KOPT-K1 (cell line): ENCODE results near the gene DLX1.

Experiments
- H3K27ac ChIP-seq: fragments of 200-600 bp; sonication (generic); 2 replicates; pipeline ENCODE4 v1.5.1; 2016; ENCODE audit warnings: antibody characterized with exemption, mild to moderate bottlenecking, low read depth, low read length; ENCODE audit not compliant: poor library complexity, severe bottlenecking
- H3K36me3 ChIP-seq: fragments of 200-600 bp; sonication (generic); 2 replicates; pipeline ENCODE4 v1.5.1; 2017; ENCODE audit warnings: antibody characterized with exemption, mild to moderate bottlenecking, low read length, moderate library complexity; ENCODE audit not compliant: insufficient read depth
- H3K9me3 ChIP-seq: fragments of 200-600 bp; sonication (generic); 2 replicates; pipeline ENCODE4 v1.5.1; 2017; ENCODE audit warnings: antibody characterized with exemption, low read length, mild to moderate bottlenecking; ENCODE audit not compliant: insufficient read depth, poor library complexity, severe bottlenecking

DLX1 gene

DNA sequence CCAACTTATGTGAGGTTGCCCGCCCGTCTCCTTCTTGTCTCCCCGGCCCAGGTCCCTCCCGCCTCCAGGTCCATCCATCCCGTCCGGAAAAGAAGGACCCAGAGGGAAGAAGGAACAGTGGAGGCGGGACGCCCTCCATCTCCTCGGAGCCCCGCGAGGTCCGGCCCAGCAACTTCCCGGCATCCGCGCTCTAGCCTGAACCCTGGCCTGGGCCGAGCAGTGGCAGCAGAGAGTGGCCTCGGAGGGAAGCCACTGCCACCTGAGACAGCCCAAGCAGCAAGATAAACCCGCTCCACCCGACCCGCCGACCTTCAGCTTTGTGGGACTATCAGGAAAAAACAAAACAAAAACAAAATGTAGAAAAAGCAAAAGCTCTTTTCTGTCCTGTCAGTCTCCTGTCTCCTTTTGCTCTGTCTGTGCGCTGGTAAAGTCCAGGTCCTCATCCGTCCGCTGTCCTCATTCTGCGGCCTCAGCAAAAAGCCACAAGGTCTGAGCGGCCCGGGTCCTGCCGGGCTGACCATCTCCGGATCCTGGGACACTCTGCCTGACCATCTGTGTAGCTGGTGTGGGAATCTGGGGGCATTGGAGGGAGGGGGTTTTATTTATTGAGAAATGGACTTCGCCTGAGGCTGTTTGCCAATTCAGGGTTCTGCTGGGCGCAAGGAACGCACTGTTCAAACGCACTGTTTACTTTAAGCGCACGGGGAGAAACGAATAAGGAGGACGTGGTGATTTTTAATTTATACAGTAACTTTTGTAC is 3.1 kb downstream of the DLX1 start:
- H3K36me3 ChIP-seq = no peaks in the 10 kb centered on the region
- H3K27ac ChIP-seq = no peak overlapping the region
- no peaks in the 10 kb centered on the region for H3K9me3 ChIP-seq

DNA sequence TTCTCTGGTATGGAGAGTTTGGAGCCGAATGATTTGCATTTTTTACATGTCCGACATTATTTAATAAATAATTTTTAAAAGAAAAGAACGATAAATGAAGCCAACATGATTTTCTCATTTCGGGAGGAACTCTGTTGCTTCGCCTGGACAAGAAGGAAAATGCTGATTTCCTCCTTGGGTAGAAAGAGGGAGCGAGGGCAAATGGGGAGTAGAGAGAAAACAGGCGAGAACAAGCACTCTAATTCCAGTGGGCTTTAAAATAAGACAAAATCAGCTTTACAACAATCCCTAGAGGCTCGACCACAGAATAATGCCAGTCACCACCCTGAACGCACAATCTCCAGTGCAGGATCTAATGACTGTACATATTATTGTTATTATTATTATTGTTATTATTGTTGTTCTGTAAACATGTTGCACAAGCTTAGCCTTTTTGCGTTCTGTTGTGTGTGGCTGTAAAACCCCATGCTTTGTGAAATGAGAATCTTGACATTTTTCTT is 3.7 kb downstream of the DLX1 start:
- no peaks in the 10 kb centered on the region for H3K36me3 ChIP-seq
- no peaks in the 10 kb centered on the region for H3K9me3 ChIP-seq
- H3K27ac ChIP-seq = no peak overlapping the region

DNA sequence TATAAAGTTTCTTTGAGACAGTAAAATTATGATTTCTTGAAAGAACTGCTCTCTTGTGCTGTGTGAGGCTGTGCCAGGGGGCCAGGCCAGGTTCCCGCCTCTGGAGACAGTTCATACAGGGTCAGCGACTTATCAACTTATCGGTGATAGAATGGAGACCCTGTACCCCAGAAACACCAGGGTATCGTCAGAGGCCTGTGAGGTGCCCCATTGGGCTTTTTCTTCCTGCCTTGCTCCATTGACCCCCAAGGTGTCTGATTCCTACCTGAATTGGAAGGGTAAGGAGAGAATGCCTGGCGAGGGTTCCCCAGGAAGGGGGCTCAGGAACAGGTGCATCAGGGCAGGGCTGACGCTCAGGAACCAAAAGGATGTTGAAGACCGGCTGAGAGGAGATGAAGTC is 4.3 kb downstream of the DLX1 start:
- H3K36me3 ChIP-seq = no peaks in the 10 kb centered on the region
- H3K9me3 ChIP-seq = no peaks in the 10 kb centered on the region
- H3K27ac ChIP-seq = no peak overlapping the region

DNA sequence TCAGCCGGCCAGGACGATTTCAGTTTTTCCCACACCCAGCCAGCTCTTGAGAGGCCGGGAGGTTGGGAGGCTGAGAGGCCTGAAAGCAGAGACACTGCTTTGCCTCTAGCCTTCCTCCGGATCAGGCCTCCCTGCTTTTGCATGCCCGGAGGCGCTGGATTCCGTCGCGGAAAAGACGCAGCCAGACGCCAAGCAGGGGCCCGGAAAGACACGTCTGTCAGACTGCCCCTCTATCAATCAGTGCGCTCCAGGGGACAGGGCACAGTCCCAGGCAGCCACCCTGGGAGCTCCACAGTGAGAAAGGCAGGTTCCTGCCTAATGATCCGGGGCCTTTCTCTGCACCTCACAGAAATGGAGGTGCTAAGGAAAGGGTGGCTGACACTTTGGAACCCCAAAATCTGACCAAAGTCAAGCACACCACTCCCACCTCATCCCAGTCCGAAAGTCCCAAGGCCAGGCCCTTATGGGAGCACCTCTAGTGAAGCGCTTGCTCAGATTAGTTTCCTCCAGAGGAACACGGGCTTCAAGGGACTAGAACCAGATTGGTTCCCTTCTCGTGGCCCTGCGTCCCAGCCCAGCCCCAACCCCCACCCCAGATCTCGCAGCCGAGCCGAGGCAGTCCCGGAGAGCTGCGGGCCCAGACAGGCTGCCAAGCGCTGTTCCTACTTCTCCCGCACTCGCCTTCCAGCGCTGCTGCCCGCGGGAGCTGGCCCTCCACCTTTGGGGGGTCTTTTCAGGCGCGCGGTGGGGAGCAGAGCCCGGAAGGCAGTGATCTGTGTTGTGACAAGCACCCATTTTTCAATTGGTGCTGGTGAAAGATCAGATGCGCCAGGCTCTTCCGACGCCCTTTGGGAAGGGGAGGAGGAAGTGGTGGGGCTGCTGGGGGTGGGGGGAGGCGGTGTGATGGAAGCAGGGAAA is 5.0 kb downstream of the DLX1 start:
- no peak overlapping the region for H3K27ac ChIP-seq
- H3K36me3 ChIP-seq = no peaks in the 10 kb centered on the region
- H3K9me3 ChIP-seq = no peaks in the 10 kb centered on the region

DNA sequence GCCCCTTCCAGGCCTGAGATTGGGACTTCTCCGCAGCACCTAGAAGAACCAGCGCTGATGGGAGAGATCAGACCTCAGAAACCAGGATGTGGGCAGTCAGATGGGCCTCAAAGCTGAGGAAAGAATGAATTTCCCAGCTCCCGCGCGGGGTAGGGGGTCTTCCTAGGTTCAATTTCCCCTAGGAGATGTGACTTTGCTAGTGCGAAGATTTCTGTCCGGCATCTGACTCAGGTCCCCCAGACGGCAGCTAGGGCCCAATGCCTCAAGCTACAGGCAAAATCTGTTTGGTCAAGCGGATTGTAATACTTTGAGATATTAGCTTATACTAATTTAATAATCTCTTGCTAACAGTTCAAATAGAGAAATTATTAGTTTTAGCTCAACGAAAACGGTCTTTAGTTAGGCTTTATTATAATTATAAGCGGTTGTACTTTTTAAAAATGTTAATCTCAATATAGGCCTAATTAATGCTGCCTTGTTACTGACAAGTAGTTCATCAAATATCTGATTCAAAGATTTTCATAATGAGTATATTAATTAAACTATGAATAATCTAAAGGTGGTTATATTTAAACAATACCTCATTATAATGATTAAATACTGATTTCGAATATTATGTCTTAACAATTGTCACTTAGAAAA is 5.8 kb downstream of the DLX1 start:
- no peaks in the 10 kb centered on the region for H3K36me3 ChIP-seq
- no peaks in the 10 kb centered on the region for H3K9me3 ChIP-seq
- no peak overlapping the region for H3K27ac ChIP-seq

DNA sequence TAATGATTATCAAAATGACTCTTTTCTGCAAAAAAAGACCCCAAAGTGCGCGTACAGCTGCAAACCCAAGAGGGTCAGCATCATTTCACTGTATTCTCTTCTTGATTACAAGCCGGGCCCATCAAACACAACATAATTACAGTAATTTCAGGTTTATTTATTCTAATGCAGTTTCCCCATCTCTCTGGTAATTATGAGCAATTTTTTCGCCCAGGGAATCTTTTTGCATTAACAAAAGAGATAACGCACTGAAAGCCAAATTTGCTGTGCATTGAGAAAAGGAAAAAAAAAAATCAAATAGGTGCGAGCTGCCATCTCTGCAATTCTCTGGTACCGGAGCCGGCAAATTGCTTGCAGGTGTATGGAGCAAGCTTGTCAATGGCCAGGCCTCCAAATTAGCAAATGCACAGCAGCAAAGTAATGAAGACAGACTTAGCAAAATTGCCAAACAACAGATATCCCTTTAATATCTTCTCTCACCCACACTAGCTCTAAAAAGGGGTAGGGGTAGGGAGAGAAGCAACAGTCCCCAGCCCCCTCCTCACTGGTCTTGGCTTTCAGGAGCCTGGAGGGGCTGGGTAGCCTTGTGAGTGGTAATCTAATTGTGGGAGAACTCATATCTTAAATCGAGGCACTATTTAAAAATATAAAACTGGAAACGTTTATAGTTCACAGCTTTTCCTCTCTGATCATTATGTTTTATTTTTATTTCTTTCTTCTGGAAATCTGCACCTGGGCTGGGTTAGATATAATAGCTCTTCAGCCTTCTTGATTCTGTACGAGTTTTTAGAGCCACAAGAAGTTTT is 6.7 kb downstream of the DLX1 start:
- Histone ChIP-seq H3K36me3 (no peaks in the 10 kb centered on the region), H3K9me3 (no peaks in the 10 kb centered on the region), H3K27ac (no peak overlapping the region)

DNA sequence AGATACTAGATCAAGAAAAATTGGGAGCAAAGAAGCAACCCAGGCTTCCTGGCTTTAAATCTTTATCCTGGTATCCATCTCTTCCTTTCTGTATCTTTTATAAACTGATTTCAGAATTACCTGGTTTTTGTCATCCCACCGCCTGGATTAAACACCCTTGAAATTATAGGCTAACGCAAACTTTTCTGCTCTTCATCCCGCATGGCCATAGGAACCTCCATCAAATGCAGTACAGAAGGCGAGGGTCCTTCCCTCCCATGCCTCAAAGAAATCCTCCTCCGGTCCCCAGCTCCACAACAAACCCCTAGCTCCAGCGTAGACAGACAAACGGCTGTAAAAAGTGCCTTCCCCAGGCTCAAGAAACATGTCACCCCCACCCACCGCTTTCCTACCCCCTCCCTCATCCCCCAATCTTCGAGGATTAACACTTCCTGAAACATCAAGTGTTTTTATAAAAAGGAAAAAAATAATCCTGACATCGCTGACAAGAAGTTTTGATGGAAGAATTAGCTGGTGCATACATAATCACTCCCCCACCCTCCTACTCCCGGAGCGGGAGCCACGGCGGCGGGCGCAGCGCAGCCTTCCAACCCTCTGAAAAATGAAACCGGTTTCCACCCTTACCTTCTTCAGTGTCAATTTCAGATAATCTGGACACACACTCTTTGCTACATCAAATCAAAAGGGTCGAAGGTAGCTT is 7.6 kb downstream of the DLX1 start:
- Histone ChIP-seq H3K36me3 (no peaks in the 10 kb centered on the region), H3K27ac (no peak overlapping the region), H3K9me3 (no peaks in the 10 kb centered on the region)

DNA sequence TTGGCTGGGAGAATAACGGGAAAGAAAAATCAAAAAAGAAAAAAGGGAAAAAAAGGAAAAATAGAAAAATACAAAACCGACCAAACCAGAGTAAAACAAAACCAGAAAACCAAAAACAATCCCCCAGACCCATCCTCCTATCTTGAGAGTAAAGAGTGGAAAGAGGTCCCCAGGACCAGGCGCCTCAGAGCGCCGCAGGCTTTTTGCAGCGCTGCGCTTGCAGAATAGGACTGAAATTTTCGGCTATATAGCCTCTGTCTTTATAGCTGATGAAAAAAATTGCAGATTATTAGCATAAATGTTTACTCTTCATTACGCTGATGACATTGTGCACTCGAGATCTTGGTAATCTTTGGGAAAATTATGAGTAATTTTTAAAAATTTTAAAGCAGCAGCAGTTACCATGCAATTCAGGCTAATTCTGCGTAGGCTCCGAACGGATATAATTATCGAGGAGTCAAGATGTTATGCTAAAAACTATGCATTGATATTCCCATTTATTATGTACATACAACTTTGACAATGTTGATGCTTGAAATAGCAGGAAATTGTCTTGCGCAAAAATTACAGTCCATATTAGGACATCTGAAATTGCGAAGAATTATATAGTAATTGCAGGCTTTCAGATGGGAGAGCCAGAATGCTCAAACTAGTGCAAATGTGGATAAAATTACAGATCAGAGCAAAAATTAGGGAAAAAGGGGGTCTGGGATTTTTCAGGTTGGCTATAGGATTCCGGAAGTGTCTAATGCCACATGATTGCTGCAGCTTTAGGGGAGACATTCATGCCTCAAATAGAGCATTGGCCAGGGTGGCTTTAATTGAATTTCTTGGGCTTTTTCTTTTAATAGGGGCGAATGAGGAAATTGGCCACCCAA is 8.3 kb downstream of the DLX1 start:
- no peaks in the 10 kb centered on the region for H3K9me3 ChIP-seq
- no peak overlapping the region for H3K27ac ChIP-seq
- H3K36me3 ChIP-seq = no peaks in the 10 kb centered on the region

DNA sequence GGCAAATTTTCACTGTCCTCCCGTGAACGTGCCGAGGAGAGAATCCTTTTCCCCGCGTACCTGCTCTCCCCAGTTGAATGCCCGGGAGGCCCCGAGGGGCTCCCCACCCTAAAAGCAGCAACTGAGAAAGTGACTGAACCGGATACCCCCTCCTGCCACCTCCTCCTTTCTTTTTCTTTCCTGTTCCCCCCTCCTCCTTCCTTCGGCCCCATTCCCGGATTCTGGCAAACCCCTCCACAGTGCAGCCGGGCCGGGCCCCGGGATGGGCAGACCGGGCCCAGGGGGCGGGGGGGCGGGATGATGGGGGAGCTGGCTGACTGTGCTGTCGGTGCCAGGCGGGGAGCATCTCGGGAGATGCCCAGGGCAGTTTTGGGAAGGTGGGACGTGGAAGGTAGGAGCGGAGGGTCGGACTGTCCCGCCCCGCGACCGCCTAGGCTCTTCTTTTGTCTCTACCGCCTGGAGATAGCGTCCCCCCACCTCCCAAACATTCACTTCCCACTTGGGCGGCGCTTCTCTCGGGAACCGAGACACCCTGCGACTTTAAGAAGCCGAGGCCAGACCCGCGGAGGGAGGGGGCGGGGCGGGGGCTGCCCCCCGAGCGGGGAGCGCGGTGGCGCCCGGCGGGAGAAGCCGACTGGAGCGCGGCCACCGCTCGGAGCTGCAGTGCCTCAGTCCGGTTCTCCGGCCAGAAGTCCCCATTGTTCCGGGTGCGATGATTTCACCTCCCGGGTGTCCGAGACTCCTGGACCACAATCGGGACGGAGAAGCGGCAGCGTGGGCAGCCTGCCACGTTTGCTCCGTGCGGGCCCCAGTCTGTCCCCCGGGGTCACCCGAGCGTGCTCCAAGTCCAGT is 9.2 kb downstream of the DLX1 start:
- Histone ChIP-seq H3K9me3 (no peaks in the 10 kb centered on the region), H3K36me3 (no peaks in the 10 kb centered on the region), H3K27ac (no peak overlapping the region)

DNA sequence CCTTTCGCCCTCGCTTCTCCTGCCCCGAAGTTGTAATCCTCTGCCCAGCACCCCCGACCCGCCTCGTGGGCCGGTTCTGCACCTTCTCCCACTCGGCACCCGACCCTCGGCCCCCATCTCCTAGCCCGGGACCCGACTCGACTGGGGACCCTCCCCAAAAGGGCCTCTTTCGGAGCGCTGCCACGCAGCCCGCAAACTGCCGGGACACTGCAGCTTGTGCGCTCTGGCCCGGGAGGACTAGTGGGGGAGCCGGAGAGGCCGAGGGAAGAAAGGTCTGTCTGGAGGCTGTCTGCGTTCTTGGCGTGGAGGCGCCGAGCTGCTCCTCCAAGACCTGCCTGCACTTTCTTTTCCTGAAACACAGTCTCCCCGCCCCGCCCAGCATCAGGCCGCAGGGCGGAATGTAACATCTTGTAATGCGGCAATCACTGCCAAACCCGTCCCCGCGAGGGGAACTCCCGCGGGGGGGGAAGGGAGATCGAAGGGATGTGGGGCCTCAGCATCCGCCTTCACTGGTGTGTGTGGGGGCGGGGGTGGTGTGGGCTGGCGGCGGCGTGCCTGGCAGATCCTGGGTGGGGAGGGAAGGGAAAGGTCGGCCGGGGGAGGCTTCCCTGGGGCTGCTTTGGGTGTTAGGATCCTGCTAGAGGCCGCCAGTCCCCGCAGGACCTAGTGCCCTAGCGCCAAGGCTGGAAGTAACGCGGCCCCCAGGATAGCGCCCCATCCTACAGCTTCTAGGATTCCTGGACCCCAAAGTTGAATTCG is 10.0 kb downstream of the DLX1 start:
- no peak overlapping the region for H3K27ac ChIP-seq
- no peaks in the 10 kb centered on the region for H3K9me3 ChIP-seq
- no peaks in the 10 kb centered on the region for H3K36me3 ChIP-seq

DNA sequence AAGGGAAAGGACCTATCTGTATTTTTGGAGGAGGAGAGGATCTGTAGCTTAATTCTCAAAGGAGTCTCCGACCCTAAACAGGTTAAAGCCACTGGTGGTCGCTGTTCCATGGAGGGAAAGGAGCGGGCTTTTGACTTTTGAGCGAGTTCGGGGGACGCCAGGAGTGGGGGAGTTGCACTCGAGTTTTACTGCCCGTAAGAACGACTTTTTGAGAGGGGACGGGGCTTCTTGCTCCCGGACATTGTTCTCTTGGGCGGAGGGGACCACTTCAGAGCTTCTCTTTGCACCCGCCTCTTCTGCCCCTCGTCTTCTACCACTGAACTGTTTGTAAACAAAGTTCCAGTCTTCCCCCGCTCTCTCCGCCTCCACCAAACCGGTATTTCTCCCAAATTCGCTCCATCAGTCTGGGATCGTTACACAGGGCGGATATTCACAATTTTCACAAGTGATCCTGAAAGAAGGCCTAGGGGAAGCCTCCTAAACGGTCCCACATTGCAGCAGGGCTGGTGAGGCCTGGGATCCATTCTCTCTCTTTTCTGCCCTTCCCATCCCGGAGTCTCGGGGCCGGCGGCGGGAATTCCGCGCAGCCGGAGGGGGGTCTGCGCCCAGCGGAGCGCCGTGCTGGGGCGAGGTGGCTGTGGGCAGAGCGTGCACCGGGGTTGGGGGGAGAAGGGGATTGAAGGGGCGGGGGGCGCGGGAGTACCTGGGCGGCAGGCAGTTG is 10.8 kb downstream of the DLX1 start:
- H3K27ac ChIP-seq = no peak overlapping the region
- no peaks in the 10 kb centered on the region for H3K36me3 ChIP-seq
- H3K9me3 ChIP-seq = no peaks in the 10 kb centered on the region
